ENCODE measurements around the gene FOXF2. TPM values are rescaled to one million over a fixed set of nuclear protein-coding genes. Genes with fewer than 3 reads are reported as not detected.

Gene FOXF2
- total RNA-seq, 2 experiments from 2014 or later = not detected

- Histone ChIP-seq H3K27me3 (ENCODE audit: control insufficient read depth in 1 of 2, insufficient read depth in 2 of 2, low read length in 2 of 2) (peaks cover 27 to 59% of the 10 kb centered on the region in 2 experiments), H3K9me3 (ENCODE audit: control insufficient read depth in 1 of 2, insufficient read depth in 1 of 2, low read length in 2 of 2) (peaks cover 4 to 5% of the 10 kb centered on the region in 2 experiments), H3K4me3 (ENCODE audit: low read length) (no peak overlapping the region), H3K36me3 (ENCODE audit: insufficient read depth, low read length) (no peaks in the 10 kb centered on the region), H3K4me1 (ENCODE audit: insufficient read depth, low read length) (no peaks in the 10 kb centered on the region), H3K27ac (ENCODE audit: low read depth in 1 of 2, low read length in 2 of 2) (no peak overlapping the region)
- ATAC-seq (ENCODE audit: poor library complexity) (no peak), DNase-seq (no peak)
- H3K36me3 Mint-ChIP-seq (ENCODE audit: low read depth) = no peaks in the 10 kb centered on the region
- H3K27me3 Mint-ChIP-seq = peaks cover 94% of the 10 kb centered on the region
- H3K9me3 Mint-ChIP-seq = peaks cover 5% of the 10 kb centered on the region
- no peaks in the 10 kb centered on the region for H3K4me1 Mint-ChIP-seq (ENCODE audit: low read depth)
- no peak overlapping the region for H3K27ac Mint-ChIP-seq
- no peak overlapping the region for H3K4me3 Mint-ChIP-seq
- CTCF ChIA-PET = no interaction called here
- TF ChIP-seq, protein P1, sequence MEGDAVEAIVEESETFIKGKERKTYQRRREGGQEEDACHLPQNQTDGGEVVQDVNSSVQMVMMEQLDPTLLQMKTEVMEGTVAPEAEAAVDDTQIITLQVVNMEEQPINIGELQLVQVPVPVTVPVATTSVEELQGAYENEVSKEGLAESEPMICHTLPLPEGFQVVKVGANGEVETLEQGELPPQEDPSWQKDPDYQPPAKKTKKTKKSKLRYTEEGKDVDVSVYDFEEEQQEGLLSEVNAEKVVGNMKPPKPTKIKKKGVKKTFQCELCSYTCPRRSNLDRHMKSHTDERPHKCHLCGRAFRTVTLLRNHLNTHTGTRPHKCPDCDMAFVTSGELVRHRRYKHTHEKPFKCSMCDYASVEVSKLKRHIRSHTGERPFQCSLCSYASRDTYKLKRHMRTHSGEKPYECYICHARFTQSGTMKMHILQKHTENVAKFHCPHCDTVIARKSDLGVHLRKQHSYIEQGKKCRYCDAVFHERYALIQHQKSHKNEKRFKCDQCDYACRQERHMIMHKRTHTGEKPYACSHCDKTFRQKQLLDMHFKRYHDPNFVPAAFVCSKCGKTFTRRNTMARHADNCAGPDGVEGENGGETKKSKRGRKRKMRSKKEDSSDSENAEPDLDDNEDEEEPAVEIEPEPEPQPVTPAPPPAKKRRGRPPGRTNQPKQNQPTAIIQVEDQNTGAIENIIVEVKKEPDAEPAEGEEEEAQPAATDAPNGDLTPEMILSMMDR (IDR thresholded peaks at IDR 0.05) = no peak
- POLR2A ChIA-PET = no interaction called here
- intact Hi-C loops (cut with DNase I, micrococcal nuclease) = no loop called here
These were observed 17.4 kb upstream of the FOXF2 start for GRCh38 chr6:1371933-1372332.

DNA sequence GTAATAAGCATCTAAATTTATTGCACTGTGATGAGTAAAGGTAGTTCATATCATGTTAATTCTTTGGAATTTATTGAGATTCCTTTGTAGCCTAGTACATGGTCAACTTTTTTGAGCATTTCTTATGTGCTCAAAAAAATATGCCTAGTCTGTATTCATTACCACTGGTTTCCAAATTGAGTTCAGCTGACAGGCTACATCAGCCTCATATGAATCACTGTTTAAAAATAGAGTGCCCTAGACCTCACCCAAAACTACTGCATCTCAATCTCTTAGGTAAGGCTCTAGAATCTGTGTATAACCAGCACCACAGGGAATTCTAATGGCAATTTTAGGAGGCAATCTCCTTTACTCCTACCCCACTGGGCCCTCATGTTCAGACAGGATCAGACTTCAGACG, 16.7 kb upstream of the FOXF2 start:
- Mint-ChIP-seq H3K9me3 (peaks cover 5% of the 10 kb centered on the region), H3K4me1 (ENCODE audit: low read depth) (peaks cover 4% of the 10 kb centered on the region), H3K27ac (no peak overlapping the region), H3K36me3 (ENCODE audit: low read depth) (no peaks in the 10 kb centered on the region), H3K4me3 (no peak overlapping the region), H3K27me3 (peaks cover 92% of the 10 kb centered on the region)
- H3K9me3 ChIP-seq (ENCODE audit: control insufficient read depth in 1 of 2, insufficient read depth in 1 of 2, low read length in 2 of 2) = peaks cover 5 to 7% of the 10 kb centered on the region in 2 experiments
- DNase-seq = no peak
- no peaks in the 10 kb centered on the region for H3K4me1 ChIP-seq (ENCODE audit: insufficient read depth, low read length)
- no peak for ATAC-seq (ENCODE audit: poor library complexity)
- peaks cover 34 to 59% of the 10 kb centered on the region in 2 experiments for H3K27me3 ChIP-seq (ENCODE audit: control insufficient read depth in 1 of 2, insufficient read depth in 2 of 2, low read length in 2 of 2)
- POLR2A ChIA-PET = no interaction called here
- CTCF ChIA-PET = no interaction called here
- intact Hi-C loops (cut with DNase I, micrococcal nuclease) = no loop called here
- H3K27ac ChIP-seq (ENCODE audit: low read depth in 1 of 2, low read length in 2 of 2) = no peak overlapping the region
- H3K4me3 ChIP-seq (ENCODE audit: low read length) = no peak overlapping the region
- H3K36me3 ChIP-seq (ENCODE audit: insufficient read depth, low read length) = no peaks in the 10 kb centered on the region
- TF ChIP-seq, protein P1 (IDR thresholded peaks at IDR 0.05) = no peak

DNA sequence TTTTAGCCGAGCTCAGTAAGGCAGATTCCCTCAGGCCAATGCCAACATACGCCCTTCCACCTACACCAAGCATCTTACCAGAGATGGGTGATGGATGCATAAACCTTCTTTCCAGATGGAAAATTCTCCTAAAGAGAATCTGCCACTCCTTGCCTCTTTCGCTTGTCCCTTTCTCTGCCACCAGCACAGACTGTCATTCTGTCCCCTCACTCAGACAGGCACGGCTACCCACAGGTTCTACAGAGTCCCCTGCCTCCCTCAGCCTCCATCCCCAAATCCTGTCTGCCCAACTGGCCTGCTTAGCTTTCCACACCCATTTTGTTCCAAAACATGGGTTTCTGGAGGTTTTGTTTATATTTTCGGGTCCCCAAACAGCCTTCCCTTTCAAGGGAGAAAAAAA, 12.7 kb upstream of the FOXF2 start:
- H3K4me1 ChIP-seq (ENCODE audit: insufficient read depth, low read length) = peaks cover 25% of the 10 kb centered on the region
- H3K4me3 ChIP-seq (ENCODE audit: low read length) = no peak overlapping the region
- POLR2A ChIA-PET = no interaction called here
- Mint-ChIP-seq H3K27ac (no peak overlapping the region), H3K4me3 (no peak overlapping the region), H3K9me3 (no peaks in the 10 kb centered on the region), H3K36me3 (ENCODE audit: low read depth) (no peaks in the 10 kb centered on the region), H3K4me1 (ENCODE audit: low read depth) (peaks cover 30% of the 10 kb centered on the region), H3K27me3 (peaks cover 84% of the 10 kb centered on the region)
- peaks cover 0 to 9% of the 10 kb centered on the region in 2 experiments for H3K9me3 ChIP-seq (ENCODE audit: control insufficient read depth in 1 of 2, insufficient read depth in 1 of 2, low read length in 2 of 2)
- ATAC-seq (ENCODE audit: poor library complexity) = no peak
- peaks cover 69 to 80% of the 10 kb centered on the region in 2 experiments for H3K27me3 ChIP-seq (ENCODE audit: control insufficient read depth in 1 of 2, insufficient read depth in 2 of 2, low read length in 2 of 2)
- DNase-seq = no peak
- no peaks in the 10 kb centered on the region for H3K36me3 ChIP-seq (ENCODE audit: insufficient read depth, low read length)
- H3K27ac ChIP-seq (ENCODE audit: low read depth in 1 of 2, low read length in 2 of 2) = no peak overlapping the region
- CTCF ChIA-PET = no interaction called here
- TF ChIP-seq, protein P1 (IDR thresholded peaks at IDR 0.05) = no peak
- intact Hi-C loops (cut with DNase I, micrococcal nuclease) = no loop called here

Data from CD4-positive, alpha-beta T cell (primary cell).